ENCODE results near the gene GMPR.

The GMPR gene

DNA sequence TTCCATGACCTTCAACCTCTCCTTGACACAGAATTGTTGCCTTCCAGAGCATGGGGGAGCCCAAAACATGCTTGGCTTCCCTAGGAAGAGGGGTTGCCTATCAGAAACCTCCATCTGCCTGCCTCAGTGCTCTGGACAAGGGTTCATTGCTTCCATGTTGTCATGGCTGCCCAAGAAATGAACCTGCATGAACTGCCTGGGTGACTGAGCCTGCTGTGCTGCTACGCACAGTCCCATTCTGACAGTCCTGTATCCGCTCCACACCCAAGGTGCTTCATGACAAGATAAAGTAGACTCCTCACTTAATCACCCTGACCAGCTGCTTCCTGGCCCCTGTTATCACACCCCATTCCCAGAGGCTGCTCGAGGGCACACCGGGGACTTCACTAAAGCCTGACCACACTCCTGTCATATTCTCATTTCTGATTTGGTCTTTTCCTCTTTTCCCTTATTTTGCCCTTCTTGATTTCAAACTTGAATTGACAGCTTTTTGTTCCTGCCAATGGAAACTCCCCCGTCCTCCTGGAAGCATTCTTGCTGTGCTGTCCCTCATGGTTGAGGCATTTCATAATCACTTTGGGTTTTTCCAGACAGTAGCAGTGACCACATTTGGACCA lies 31.9 kb downstream of the GMPR start:
- TF ChIP-seq, protein P1, sequence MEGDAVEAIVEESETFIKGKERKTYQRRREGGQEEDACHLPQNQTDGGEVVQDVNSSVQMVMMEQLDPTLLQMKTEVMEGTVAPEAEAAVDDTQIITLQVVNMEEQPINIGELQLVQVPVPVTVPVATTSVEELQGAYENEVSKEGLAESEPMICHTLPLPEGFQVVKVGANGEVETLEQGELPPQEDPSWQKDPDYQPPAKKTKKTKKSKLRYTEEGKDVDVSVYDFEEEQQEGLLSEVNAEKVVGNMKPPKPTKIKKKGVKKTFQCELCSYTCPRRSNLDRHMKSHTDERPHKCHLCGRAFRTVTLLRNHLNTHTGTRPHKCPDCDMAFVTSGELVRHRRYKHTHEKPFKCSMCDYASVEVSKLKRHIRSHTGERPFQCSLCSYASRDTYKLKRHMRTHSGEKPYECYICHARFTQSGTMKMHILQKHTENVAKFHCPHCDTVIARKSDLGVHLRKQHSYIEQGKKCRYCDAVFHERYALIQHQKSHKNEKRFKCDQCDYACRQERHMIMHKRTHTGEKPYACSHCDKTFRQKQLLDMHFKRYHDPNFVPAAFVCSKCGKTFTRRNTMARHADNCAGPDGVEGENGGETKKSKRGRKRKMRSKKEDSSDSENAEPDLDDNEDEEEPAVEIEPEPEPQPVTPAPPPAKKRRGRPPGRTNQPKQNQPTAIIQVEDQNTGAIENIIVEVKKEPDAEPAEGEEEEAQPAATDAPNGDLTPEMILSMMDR (IDR thresholded peaks at IDR 0.05), result no peak

DNA sequence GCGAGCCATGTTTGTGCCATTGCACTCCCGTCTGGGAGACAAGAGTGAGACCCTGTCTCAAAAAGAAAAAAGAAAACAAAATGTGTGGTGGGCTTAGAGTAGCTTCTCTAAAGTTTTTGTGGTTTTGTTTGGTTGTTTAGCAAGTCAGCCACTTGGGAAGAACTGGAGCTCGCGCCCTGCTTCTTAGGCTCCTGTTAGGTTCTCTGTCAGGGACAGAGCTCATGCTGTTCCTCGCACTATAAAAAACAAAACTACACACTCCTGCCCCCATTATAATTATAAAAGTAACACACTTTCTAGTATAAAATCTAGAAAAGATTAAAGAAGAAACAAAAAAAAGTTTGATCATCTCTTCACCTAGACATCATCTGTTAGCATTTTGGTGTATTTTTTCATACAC lies 33.0 kb downstream of the GMPR start:
- TF ChIP-seq, protein P1 (IDR thresholded peaks at IDR 0.05), result no peak

DNA sequence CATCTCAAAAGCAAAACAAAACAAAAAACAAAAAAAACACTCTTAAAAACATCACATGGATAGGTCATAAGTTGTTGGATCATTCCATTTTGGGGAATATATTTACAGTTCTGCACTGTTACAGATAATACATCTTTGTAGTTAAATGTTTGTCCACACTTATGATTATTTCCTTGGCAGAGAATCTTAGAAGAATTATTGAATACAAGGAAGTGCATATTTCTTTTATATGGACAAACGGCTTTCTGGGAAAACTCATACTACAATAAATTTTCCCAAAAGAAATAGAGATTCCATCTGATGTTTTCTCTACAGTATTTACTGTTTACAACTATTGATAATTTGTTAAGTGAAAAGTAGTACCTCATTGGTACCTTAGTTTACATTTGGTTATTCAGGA lies 33.8 kb downstream of the GMPR start:
- TF ChIP-seq, protein P1 (IDR thresholded peaks at IDR 0.05), result no peak

DNA sequence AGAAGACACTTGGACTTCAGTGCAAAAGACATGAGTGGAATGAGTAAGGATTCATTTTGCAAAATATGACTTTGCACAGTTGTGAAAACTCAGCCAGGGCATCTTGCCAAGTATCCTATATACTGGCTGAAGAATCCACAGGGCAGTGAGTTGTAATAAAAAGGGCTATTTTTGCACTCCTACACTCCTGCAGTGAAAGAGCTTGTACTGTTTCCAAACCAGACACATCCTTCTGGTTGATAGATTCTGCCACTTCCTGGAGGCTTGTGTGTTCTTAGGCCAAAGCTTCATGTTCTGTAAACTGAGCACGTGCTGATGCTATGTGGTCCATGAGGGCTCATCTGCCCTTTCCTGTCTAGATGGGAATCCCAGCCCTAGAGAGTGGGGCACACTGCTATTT lies 34.9 kb downstream of the GMPR start:
- TF ChIP-seq, protein P1 (IDR thresholded peaks at IDR 0.05), result no peak

DNA sequence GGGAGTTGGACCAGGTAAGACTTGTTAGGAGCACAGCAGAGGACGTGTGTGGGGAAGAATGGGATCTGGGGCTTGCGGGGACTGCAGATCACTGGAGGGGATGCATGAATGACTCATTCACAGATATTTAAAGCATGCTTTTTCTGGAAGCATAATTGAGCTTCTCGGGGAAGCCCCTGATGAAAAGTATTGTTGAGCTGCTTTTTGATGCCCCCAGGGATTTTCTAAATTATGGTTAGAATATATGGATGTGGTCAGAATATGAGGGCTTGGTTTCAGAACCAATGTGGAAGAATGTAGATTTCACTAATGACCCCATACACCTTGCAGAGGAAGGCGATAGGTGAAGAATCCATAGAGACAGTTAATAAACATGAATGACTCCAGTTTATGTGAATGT lies 36.1 kb downstream of the GMPR start:
- TF ChIP-seq, protein P1 (IDR thresholded peaks at IDR 0.05), result no peak

DNA sequence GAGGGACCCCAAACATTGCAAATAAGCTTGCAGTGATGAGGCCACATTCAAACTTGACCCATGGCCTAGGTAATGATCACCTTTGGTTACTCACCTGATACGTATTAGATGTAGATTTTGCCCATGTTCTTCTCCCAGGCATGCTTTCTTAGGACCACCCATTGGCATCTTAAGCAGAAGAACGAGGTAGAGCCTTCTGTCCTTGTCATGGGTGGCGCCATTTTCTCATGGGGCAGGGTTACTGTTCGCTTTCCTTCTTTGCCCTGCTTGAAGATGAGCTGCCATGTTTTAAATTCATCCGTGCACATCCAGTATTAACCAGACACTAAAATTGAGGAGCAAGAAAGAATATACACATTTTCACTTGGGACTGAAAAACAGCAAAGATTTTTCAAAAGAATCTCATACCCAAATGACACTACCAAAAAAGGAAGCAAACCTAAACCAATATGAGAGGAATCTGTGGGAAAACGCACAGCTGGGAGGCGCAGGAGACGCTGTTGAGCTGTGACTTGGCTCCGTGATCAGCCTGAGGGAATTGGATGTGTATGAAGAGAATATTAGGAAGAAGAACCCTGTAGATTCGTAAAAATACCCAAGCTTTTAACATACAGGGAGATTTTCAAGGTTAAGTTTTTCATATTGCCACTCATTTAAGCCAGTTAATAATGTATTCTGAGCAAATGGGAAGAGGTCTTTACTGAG lies 36.6 kb downstream of the GMPR start:
- TF ChIP-seq, protein P1 (IDR thresholded peaks at IDR 0.05), result no peak

DNA sequence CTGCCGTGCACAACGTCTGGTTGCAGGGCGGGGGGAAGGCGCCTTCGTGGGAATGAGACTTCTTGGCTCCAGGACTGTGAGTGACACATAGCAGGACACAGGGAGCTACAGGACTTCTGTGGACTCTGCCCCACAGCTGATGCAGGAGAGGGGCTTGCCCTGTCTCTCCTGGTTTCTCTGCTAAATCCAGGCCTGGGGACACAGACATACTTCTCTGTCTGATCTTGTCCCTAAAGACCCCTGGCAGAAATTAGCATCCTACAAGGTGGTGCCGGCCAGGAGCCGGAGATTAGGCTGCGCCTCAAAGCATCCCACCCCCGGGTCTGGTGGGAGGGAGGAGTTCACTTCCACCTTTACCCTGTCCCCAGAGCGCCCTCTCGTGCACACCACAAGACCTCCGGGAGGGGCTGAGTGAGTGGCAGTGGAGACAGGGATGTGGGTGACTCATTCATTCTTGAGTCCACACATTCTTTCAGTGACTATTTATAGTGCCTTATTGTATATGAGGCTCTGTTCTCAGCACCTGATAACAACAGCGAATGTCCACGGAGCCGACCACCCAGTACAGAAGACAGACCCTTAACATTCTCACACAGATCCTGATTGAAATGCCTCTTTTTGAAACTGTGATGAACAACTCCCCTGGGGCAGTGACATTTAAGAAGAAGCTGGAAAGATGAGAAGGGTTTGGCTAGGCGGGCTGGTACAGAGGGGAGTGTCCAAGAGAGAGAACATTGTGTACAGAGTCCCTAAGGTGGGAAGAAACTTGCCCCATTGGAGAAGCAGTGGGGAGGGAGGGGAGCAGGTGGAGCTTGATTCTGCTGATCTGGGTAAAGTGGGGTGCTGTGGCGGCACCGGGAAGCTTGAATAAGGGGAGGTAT lies 39.0 kb downstream of the GMPR start:
- TF ChIP-seq, protein P1 (IDR thresholded peaks at IDR 0.05), result no peak

Data from LNCAP (cell line).